ENCODE measurements around the gene CASP4.

CASP4 gene

GRCh38 chr11:104968355-104968855 lies at the start of gene CASP4:
TSS of gene CASP4 (minus strand) at chr11:104968574. CDS start at chr11:104968525, 49 bp downstream.
- DNase-seq (ENCODE audit: low read depth), result peak; percentile 31
- peak within 1 kb of the TSS; percentile 55 for H3K4me3 ChIP-seq (ENCODE audit: low read length)
- TF ChIP-seq, protein P1, sequence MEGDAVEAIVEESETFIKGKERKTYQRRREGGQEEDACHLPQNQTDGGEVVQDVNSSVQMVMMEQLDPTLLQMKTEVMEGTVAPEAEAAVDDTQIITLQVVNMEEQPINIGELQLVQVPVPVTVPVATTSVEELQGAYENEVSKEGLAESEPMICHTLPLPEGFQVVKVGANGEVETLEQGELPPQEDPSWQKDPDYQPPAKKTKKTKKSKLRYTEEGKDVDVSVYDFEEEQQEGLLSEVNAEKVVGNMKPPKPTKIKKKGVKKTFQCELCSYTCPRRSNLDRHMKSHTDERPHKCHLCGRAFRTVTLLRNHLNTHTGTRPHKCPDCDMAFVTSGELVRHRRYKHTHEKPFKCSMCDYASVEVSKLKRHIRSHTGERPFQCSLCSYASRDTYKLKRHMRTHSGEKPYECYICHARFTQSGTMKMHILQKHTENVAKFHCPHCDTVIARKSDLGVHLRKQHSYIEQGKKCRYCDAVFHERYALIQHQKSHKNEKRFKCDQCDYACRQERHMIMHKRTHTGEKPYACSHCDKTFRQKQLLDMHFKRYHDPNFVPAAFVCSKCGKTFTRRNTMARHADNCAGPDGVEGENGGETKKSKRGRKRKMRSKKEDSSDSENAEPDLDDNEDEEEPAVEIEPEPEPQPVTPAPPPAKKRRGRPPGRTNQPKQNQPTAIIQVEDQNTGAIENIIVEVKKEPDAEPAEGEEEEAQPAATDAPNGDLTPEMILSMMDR (conservative IDR thresholded peaks at IDR 0.05; ENCODE audit: low read depth, low read length), result no peak

GRCh38 chr11:105007463-105007862 lies 39.1 kb upstream of the CASP4 start:
- TF ChIP-seq, protein P1 (conservative IDR thresholded peaks at IDR 0.05; ENCODE audit: low read depth, low read length), result no peak
- DNase-seq (ENCODE audit: low read depth), result no peak
- H3K4me3 ChIP-seq (ENCODE audit: low read length), result no peak overlapping the region

- TF ChIP-seq, protein P1 (conservative IDR thresholded peaks at IDR 0.05; ENCODE audit: low read depth, low read length), result no peak
- no peak for DNase-seq (ENCODE audit: low read depth)
- no peak overlapping the region for H3K4me3 ChIP-seq (ENCODE audit: low read length)
These were observed 37.1 kb upstream of the CASP4 start for GRCh38 chr11:105005451-105005845.

DNA sequence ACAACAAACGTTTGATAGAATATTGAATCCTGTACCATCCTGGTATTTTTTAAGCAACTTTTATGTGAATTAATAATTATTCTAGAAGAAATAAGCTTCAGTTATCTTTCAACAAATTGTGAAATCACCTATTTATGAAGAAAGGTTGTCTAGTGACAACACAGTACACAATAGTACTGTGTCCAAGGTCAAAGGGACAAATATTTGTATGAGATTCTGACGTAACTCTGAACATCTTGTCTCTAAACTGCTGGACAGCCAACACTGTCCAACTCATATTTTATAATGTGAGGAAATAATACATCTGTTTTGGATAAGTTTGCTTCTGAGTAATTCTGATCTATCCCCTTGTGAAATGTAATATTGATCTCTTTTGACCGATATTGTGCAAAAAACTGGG lies 35.6 kb upstream of the CASP4 start:
- no peak overlapping the region for H3K4me3 ChIP-seq (ENCODE audit: low read length)
- TF ChIP-seq, protein P1 (conservative IDR thresholded peaks at IDR 0.05; ENCODE audit: low read depth, low read length), result no peak
- no peak for DNase-seq (ENCODE audit: low read depth)

DNA sequence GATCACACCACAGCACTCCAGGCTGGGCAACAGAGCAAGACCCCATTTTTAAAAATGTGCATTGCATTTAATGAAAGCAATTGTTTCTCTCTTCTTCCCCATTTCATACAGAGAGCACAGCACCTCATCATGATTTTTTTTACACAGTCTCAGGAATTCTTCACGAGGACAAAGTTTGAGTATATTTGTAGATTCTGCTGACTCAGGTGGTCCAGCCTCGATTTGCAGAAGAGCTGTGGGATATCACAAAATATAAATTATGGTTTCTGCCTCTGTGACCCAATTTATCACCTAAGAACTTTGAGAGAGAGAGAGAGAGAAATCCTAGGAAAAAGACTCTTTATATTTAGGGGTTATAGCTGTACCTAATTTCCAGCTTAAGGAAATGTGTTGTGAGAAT lies 34.8 kb upstream of the CASP4 start:
- TF ChIP-seq, protein P1 (conservative IDR thresholded peaks at IDR 0.05; ENCODE audit: low read depth, low read length), result no peak
- no peak for DNase-seq (ENCODE audit: low read depth)

GRCh38 chr11:105000797-105001196 lies 32.4 kb upstream of the CASP4 start:
- H3K4me3 ChIP-seq (ENCODE audit: low read length), result no peak overlapping the region
- DNase-seq (ENCODE audit: low read depth), result no peak
- TF ChIP-seq, protein P1 (conservative IDR thresholded peaks at IDR 0.05; ENCODE audit: low read depth, low read length), result peak; percentile 49

More for the DNA sequence above, 34.8 kb upstream of the CASP4 start:
- H3K4me3 ChIP-seq (ENCODE audit: low read length), result no peak overlapping the region

GRCh38 chr11:105000167-105000566 lies 31.8 kb upstream of the CASP4 start:
- no peak for DNase-seq (ENCODE audit: low read depth)
- TF ChIP-seq, protein P1 (conservative IDR thresholded peaks at IDR 0.05; ENCODE audit: low read depth, low read length), result peak; percentile 21
- H3K4me3 ChIP-seq (ENCODE audit: low read length), result no peak overlapping the region

All from retinal pigment epithelial cell (primary cell).